ENCODE data around the gene C5.

The C5 gene

GRCh38 chr9:120938851-120939250, 111.2 kb downstream of the C5 start:
- DNase-seq: no peak

GRCh38 chr9:120937596-120937995, 112.5 kb downstream of the C5 start:
- no peak for DNase-seq

- no peak for DNase-seq
Measured at GRCh38 chr9:120937127-120937526, 112.9 kb downstream of the C5 start.

- no peak for DNase-seq
Measured at GRCh38 chr9:120936764-120937122, 113.3 kb downstream of the C5 start.

- DNase-seq: peak; percentile 98
Measured at GRCh38 chr9:120936011-120936763, 113.9 kb downstream of the C5 start.

- DNase-seq: peak; percentile 42
Measured at GRCh38 chr9:120935383-120935857, 114.7 kb downstream of the C5 start.

GRCh38 chr9:120934281-120934680, 115.8 kb downstream of the C5 start:
- peak; percentile 46 for DNase-seq

- no peak for DNase-seq
Measured at GRCh38 chr9:120933310-120934055, 116.6 kb downstream of the C5 start.

GRCh38 chr9:120932086-120932823, 117.8 kb downstream of the C5 start:
- peak; percentile 43 for DNase-seq

GRCh38 chr9:120931231-120932085, 118.6 kb downstream of the C5 start:
- DNase-seq: peak; percentile 73

- DNase-seq: no peak
Measured at GRCh38 chr9:120929229-120929791, 120.8 kb downstream of the C5 start.

- peak; percentile 84 for DNase-seq
Measured at GRCh38 chr9:120928483-120929228, 121.4 kb downstream of the C5 start.

- no peak for DNase-seq
Measured at GRCh38 chr9:120928015-120928482, 122.0 kb downstream of the C5 start.

- peak; percentile 39 for DNase-seq
Measured at GRCh38 chr9:120927269-120928014, 122.6 kb downstream of the C5 start.

GRCh38 chr9:120926397-120926928, 123.6 kb downstream of the C5 start, which contains the start of gene TRAF1:
Gene TRAF1 (minus strand): TSS chr9:120926796. CDS start chr9:120926075, 721 bp downstream.
- peak; percentile 51 for DNase-seq

- DNase-seq: peak; percentile 90
Measured at GRCh38 chr9:120925535-120926396, 124.3 kb downstream of the C5 start.

GRCh38 chr9:120924698-120925534, 125.2 kb downstream of the C5 start:
- peak; percentile 65 for DNase-seq
